Fibroblast of gingiva (primary cell): Measurements from ENCODE around the gene AMIGO2.

ENCODE experiments used
- DNase-seq: peaks from one replicate; pipeline ENCODE4 v3.0.0-alpha.2; 2011; ENCODE audit warnings: low read depth

AMIGO2 gene

GRCh38 chr12:47033789-47034555 is 45.8 kb downstream of the AMIGO2 start:
- no peak for DNase-seq

- DNase-seq = peak; percentile 47
Observed at GRCh38 chr12:47033081-47033480, 46.7 kb downstream of the AMIGO2 start.

- DNase-seq = peak; percentile 62
Observed at GRCh38 chr12:47032644-47033043, 47.1 kb downstream of the AMIGO2 start.

- no peak for DNase-seq
Observed at GRCh38 chr12:47029903-47030302, 49.9 kb downstream of the AMIGO2 start.

GRCh38 chr12:47028981-47029708 is 50.6 kb downstream of the AMIGO2 start:
- DNase-seq = no peak

GRCh38 chr12:47028186-47028585 is 51.6 kb downstream of the AMIGO2 start:
- no peak for DNase-seq
